ENCODE measurements around the gene PRMT2.

The PRMT2 gene

DNA sequence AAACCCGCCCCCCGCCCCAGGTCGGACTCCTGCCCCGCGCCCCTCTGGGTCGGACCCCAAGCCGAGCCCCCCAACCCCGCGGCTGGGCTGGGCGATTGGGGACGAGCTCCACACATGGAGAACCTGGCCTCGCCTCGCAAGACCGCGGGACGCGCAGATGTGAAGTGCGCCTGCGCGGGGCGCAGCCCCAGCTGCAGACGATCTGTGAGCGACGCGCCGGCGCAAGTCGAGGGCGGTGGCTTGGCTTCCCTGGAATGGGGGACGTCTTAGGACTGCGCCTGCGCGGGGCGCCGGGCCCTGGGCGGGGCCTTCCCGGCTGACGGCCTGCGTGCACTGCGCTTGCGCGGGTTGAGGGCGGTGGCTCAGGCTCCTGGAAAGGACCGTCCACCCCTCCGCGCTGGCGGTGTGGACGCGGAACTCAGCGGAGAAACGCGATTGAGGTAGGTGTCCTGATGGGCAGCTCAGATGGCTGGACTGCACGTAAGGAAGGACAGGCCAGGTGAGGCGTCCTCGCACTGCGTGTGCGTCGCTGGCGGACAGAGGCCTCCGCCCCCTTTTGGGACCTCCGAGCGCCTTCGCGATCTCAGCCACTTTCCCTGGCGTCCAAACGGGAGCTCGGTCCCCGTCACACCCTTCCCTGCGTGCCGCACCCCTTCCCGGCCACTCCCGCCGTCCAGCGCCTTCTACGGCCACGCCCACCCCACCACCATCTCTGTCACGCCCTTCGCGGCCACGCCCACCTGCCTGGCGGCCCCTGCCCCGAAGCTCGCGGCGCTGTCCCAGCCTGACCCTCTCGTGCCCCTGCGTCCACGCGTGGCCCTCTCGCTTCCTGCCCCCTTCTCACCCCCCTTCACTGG is at the start of gene PRMT2:
Gene PRMT2 (plus strand): TSS at position 351 of the 857 bp plus-strand sequence. CDS start 1,278 bp downstream, outside the sequence.
- peak; percentile 99 for DNase-seq

DNA sequence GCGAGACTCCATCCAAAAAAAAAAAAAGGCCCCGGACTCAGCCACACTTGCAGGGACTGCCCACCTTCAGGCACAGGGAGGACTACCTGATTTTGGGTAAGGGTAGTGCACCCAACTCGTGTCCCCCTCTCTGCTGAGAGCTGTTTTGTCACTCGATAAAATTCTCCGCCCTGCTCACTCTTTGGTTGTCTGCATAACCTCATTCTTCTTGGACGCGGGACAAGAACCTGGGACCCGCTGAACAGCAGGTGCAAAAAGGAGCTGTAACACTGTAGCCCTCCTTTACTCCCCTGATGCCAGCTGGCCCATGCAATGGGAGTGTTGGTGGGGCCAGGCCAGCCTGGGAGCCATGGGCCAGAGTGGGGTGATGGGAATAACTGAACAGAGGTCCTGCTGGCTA is 41.2 kb upstream of the PRMT2 start:
- no peak for DNase-seq

DNA sequence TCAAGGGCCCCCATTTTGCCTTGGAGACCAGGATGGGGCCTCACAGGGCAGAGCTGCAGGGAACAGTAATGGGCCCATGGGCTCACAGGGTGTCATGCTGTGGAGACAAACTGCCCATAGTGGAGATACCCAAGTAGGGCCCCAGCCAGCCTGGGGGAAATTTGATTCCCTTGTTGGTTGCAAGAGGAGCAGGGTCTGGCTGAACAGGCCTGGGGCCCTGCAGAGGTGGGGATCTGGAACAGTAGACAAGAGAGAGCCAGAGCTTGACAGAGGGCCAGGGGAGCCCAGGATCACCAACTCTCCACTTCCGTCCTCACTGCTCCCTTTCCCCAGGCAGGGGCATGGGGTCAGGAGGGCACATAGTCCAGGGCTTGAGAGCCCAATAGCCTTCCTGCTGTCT is 39.3 kb upstream of the PRMT2 start:
- DNase-seq = no peak

DNA sequence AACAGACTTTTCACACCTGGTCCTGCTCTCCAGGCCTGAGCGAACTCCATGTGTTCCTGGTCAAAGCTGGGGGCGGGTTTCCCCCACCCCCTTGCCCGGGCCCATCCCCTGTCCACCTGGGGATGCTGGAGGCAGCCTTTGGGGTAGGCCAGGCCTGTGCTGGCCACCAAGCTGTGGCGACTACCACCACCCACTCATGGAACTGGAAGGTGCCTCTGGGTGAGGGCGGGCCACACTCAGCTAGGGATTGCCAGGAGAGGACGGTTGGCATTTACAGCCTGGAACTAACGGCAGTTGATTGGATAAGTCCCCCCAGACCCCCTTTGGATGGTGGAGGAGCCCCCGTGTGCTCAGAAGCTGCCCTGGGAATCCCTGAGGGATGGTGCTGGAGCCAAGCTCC is 38.4 kb upstream of the PRMT2 start:
- DNase-seq = no peak

DNA sequence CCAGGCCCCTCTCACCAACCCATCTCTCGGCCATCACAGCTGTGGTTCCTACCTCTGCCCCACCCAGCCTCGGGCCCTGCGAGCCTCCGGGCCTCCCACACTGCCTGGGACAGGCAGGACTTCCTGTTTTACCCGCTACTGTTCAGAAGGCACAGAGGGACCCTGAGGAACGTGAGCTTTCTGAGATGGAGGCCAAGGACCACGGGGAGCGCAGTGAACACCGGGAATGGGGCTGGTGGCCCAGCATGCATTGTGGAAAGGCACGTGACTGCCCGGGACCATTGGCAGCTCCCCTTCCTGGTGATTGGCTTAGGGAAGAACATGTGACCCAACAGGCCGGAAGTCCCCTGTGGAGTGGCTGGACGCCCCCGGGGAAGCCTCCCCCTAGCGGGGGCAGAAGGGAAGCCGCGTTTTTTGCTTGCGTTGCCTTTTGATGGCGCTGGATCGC is 37.6 kb upstream of the PRMT2 start:
- DNase-seq = no peak

DNA sequence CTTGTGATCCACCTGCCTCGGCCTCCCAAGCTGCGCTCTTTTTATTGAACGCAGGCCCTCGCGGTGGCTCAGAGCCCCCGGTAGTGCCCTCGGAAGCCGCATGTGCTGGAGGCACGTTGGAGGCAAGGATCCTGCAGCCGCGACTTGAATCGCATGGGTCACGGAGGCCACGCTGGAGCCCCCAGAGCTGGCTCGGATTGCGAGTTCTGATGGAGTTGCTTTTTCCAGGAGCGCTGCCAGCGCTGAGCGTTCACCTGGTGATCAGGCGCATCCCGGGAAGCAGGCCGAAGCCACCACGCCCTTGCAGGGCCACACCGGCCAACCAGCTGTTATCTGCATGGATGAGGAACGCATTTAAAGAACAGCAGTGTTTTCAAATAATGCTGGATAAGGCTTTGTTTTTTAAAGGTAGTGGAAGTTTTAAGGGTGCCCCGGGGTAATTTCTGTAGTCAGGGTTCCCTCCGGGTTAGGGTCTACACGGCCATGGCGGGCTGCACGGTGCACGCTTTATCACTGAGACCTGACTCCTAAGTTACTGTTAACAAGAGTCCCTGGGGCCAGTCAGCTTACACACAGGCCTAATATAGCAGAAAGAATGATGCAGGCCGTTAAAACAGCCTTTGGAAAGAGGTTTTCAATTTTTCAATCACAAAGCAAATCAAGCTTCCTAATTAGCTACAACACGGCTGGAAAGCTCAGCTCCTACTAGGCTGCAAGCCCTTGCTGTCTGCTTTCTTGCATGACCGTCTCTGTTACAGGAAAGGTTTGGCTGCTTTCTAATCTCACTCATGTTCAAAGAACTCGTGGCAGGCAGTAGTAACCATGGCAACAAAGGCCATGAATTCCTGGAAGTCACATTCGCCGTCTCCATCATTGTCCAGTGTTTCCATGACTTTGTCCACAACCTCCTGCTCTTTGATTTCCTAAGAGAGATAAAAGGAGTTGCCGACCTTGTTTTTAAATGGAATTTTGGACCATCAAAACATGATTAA is 36.6 kb upstream of the PRMT2 start:
- no peak for DNase-seq

DNA sequence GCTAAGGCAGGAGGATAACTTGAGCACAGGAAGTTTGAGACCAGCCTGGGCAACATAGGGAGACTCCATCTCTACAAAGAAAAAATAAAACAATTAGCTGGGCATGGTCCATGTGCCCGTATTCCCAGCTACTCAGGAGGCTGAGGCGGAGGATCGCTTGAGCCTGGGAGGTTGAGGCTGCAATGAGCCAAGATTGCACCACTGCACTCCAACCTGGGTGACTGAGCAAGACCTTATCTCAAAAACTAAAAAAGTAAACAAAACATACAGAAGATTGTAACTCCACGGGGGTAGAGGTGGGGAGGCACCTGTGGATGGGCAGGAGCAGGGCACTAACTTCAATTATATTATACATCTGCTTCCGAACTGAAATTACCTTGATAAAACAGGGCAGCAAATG is 35.2 kb upstream of the PRMT2 start:
- no peak for DNase-seq

DNA sequence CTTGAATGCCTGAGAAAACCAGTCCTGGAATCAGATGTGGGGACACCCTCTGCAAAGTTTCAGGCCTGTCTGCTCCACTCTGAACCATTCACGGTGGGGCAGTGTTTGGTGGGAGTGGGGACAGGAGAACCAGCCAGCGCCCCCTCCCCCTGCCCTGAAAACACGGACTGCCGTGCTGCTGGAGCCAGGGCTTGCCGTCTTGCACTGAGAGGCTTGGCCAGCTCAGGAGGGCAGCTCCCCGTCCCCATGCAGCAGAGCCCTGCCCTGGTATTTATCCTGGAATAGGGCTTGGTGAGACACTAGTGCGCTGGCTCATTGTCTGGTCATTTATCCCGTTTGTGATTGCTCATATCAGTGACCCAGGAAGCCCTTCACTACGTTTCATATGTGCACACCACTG is 34.5 kb upstream of the PRMT2 start:
- no peak for DNase-seq

DNA sequence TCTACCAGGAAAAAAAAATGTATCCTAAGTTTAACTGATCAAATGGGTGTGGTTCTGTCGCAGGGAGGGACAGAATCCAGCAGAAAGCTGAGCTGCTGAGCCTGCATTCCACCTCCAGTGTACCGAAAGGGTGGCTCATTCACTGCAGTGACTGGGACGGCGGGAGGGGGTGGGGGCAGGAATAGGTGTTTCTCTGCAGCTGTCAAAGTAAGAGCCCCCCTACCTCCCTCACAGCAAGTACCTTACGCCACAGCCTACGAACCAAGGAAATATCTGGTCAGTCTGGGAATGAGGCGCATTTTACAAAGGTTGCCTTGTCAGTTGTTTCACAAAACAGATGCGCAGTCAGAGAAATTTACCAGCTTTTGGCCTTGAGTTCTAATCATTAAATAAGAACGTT is 32.2 kb upstream of the PRMT2 start:
- no peak for DNase-seq

DNA sequence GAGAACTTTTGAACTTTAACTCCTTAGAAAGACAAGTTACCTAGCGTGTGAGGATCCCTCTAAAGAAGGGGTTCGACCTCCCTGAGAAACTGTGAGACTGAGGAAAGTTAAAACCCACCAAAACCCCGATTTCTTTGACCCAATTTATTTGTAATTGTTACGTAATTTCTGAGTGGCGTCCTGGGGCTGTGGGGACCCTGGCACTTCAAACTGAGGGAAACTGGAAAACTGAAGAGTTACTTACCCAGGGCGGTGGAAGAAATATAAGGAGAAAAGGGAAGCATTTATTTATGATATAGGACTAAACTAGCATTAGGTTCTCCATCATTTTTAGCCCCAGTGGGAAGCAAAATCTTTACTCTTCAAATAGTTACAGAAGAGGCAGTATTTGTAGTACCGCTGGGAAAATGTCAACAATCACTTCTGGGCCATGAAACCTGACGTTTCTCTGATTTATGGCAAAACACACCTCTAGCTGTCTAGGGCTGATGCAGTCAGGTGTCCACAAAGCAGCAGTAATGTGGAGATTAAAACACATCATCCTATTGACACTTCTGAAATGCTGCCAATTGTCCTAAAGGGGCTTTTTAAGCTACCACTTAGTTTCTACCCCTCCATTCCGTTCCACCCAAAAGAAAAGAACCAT is 31.0 kb upstream of the PRMT2 start:
- no peak for DNase-seq

DNA sequence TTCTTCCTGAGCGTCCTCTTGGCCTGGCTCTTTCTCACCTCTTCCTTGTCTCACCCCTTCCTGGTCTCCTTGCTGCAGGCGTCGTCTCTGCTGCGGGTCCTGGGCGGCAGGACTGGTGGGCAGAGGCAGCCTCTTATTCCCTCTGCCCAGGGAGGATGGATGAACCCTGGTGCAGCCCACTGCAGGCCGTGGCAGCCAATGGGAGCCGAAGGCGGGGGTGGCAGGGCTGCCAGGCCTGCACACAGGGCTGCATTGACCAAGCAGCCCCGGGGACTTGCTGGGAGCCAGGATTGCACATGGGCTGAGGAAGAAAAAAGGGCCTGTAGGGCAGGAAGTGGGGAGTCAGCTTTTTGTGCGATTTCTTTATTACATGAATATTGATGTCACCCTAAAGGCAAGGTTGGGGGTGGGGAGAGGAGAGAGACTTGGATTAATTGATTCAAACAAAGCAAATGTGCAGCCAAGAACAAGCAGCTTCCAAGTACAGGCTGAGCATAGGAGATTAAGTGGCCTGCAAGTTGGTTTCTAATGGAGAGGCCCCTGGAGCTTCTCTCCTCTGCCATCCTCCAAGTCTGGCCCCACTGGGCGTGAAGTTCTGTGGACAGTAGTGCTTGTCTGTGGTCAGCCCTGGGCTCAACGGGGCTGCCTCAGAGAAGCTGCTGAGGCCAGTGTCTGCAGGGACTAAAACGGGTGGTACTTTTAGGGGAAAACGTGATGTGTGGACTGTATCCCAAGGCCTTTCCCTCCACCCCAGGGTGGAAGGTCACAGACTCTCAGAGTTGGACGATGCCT is 30.3 kb upstream of the PRMT2 start, which contains the start of gene S100B:
Gene S100B (minus strand): TSS at position 108 of the 792 bp plus-strand sequence. CDS start 2,667 bp downstream, outside the sequence.
- DNase-seq = peak; percentile 24 to 46 (median 31)

DNA sequence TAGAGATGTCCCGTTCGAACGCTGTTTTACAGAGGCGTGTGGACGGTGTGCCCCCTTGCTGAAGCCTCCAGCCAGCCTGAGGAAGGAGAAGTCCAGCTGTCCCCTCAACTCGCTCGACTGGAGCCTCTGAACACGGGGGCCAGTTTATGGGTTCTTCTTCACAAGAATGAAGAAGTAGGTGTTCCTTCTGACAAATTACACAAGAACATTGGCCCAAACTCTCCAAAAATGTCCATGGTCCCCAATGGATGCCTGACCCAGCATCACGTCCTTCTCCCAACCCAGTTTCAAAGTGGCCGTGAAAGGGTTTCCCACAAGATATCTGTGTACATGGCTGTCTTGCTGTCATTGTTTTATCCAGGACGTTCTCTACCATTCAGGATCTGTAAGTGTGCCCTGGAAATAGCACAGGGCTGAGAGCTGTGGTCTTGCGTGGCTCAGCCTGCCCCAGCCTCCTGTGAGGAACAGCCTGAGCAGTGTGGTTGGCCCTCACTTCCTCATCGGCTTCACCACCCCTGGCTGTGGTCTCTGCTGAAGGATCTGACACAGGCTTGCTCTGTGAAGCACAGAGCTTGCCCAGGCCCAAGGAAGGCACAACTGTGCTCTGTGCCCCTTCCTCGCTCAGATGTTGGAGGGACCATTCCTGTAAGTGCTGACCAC is 29.6 kb upstream of the PRMT2 start:
- DNase-seq = peak; percentile 78 to 83 (median 82)

DNA sequence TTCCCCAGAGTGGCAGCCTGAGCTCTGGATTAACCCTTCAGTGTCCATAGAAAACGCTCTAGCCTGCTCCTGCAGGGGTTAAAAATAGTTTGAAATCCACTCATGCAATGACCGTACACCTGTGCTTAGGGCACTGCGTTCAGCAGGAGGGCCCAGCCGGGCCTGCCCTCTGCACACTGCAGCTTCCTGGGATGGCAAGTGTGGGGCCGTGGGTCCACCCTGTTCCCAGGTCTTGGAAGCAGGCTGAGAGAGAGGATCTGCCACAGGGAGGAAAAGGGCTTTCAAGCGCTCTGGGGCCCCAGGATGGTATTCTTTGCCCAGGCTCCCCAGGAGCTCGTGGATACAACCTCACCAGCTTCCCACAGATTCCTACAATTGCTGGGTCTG is 29.1 kb upstream of the PRMT2 start:
- DNase-seq = no peak

DNA sequence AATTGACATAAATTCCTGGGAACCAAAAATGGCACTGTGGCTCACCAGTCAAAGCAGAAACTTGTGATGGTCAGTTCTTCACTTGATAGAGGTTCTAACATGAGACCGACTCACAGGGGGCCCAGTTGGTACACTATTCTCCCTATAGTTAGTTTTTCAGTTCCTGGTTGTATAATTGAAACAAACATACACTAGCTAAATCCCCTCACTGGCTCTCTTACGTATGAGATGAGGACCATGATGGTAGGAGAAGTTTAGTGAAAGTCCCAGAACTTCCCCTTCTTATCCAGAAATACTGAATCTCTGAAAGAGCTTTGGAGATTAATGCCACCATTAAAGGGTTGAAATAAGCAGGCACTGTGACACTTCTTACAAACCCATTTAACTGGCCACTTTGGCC is 27.8 kb upstream of the PRMT2 start:
- DNase-seq = peak; percentile 64 to 74 (median 68)

DNA sequence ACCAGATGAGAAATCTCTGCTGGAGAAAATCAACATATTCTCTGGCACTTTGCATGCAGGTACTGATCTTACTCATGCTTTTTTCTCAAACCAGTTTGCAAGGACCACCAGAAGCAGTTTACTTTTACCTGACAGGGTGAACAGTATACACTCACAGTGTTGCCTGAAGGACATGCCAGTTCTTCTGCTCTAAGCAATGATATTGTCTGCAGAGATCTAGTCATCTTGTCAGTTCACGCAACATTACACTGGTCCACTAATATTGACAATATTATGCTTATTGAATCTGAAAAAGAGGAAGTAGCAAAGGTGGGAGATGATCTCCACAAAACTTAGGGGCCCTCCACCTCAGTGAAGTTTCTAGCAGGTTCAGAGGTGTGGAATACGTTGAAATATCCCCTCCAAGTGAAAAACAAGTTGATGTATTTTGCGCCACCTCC is 26.8 kb upstream of the PRMT2 start:
- no peak for DNase-seq

DNA sequence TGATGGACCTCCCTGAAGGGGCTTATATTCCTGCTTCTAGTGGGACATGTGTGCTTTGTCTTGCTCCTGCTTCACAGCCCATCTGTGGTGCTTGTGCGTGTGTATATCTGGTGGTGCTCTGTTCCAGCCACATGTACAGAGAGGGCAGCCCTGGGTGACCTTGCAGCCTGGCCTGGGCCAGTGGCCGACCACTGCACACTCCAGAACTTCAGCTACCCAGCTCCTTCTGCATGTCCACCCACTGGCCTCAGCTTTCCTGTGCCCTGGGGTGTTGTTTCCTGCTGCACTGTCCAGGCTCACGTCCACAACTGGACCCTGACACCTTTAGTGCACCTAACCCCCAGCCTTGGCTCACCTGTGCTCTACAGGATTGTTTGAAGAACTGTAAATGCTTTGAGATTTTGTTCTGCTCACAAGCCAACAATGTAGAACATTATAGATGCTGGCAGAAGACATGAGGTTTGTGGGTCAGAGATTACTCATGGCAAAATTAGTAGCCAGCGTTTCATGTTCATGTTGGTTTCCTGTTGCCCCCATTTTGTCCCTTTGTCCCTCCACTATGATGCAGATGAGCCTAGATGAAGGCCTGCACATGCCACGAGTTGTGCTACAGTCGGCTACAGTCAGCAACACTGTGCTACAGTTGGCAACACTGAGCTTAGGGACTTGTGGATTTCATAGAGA is 25.3 kb upstream of the PRMT2 start:
- no peak for DNase-seq

DNA sequence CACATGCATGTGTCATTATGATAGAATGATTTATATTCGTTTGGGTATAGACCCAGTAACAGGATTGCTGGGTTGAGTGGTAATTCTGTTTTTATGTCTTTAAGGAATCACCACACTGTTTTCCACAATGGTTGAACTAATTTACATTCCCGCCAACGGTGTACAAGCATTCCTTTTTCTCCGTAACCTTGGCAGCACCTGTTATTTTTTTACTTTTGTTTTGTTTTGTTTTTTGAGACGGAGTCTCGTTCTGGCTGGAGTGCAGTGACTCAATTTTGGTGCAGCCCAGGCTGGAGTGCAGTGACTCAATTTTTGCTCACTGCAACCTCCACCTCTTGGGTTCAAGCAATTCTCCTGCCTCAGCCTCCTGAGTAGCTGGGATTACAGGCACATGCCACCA is 22.1 kb upstream of the PRMT2 start:
- no peak for DNase-seq

DNA sequence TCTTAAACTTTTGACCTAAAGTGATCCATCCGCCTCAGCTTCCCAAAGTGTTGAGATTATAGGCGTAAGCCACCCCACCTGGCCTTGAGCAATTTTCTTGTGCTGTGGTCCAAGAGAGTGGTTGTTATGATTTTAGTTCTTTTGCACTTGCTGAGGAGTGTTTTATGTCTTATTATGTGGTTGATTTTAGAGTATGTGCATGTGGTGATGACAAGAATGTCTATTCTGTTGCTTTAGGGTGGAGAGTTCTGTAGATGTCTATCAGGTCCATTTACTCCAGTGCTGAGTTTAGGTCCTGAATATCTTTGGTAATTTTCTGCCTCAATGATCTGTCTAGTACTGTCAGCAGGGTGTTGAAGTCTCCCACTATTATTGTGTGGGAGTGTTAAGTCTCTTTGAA is 19.4 kb upstream of the PRMT2 start:
- DNase-seq = no peak

DNA sequence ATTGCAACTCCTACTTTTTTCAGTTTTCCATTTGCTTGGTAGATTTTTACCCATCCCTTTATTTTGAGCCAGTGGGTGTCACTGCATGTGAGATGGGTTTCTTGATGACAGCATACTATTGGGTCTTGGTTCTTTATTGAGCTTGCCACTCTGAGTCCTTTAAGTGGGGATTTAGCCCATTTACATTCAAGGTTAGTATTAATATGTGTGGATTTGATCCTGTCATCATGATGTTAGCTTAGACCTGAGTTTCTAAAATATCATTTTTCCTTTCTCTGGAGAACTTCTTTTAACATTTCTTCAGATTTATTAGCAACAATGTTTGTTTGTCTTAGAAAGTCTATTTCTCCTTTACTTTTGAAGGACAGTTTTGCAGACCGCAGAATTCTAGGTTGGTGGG is 18.8 kb upstream of the PRMT2 start:
- DNase-seq = no peak

DNA sequence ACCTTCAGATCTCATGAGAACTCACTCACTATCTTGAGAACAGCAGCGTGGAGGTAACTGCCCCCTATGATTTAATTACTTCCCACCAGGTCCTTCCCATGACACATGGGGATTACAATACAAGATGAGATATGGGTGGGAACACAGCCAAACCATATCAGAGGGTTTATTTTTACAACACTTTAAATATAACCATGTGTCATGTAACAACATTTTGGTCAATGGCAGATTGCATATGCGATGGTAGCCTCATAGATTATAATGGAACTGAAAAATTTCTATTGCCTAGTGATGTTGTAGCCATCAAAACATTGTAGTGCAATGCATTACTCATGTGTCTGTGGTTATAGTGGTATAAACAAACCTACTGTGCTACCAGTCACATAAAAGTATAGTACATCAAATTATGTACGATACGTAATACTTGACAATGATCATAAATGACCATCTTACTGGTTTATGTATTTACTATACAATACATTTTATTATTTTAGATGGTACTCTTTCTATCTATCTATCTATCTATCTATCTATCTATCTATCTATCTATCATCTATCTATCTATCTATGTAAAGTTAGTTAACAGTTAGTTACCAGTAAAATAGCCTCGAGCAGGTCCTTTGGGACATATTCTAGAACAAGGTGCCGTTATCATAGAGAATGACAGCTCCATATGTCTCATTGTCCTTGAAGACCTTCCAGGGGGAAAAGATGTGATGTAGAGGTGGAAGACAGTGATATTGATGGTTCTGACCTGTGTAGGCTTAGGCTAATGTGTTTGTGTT is 18.0 kb upstream of the PRMT2 start:
- DNase-seq = peak in 2 of 3 donors; percentile 20 to 22
